ENCODE measurements around the gene ACAD11.
"Not testable (repeated sequence)": the region's sequence is repeated elsewhere in the genome, so short reads cannot be mapped to it uniquely, and the experiment has no call there.

Gene ACAD11

GRCh38 chr3:132596816-132597433, 62.7 kb downstream of the ACAD11 start, which contains the start of gene ACKR4:
TSS of gene ACKR4 (plus strand) at chr3:132597270. CDS start at chr3:132600398, 3,128 bp downstream.
- no peak for FAIRE-seq

GRCh38 chr3:132596326-132596725, 63.3 kb downstream of the ACAD11 start:
- FAIRE-seq: no peak

GRCh38 chr3:132595014-132595413, 64.6 kb downstream of the ACAD11 start:
- FAIRE-seq: no peak

- FAIRE-seq: no peak
Measured at GRCh38 chr3:132594498-132594897, 65.1 kb downstream of the ACAD11 start.

GRCh38 chr3:132593947-132594323, 65.7 kb downstream of the ACAD11 start:
- FAIRE-seq: no peak

- FAIRE-seq: no peak
Measured at GRCh38 chr3:132593241-132593946, 66.2 kb downstream of the ACAD11 start.

- no peak for FAIRE-seq
Measured at GRCh38 chr3:132592216-132592615, 67.4 kb downstream of the ACAD11 start.

GRCh38 chr3:132587401-132587800, 72.2 kb downstream of the ACAD11 start:
- FAIRE-seq: no peak

- no peak for FAIRE-seq
Measured at GRCh38 chr3:132573797-132574211, 85.8 kb downstream of the ACAD11 start.

GRCh38 chr3:132570016-132570415, 89.6 kb downstream of the ACAD11 start:
- no peak for FAIRE-seq

- no peak for FAIRE-seq
Measured at GRCh38 chr3:132569580-132569979, 90.0 kb downstream of the ACAD11 start.

- peak; percentile 21 for FAIRE-seq
Measured at GRCh38 chr3:132569153-132569552, 90.5 kb downstream of the ACAD11 start.

GRCh38 chr3:132568422-132568821, 91.2 kb downstream of the ACAD11 start:
- no peak for FAIRE-seq

GRCh38 chr3:132564070-132564465, 95.5 kb downstream of the ACAD11 start:
- FAIRE-seq: no peak

- FAIRE-seq: no peak
Measured at GRCh38 chr3:132563420-132564069, 96.1 kb downstream of the ACAD11 start.

GRCh38 chr3:132561003-132561402, 98.6 kb downstream of the ACAD11 start:
- no peak for FAIRE-seq

GRCh38 chr3:132556508-132557159, 103.0 kb downstream of the ACAD11 start:
- no peak for FAIRE-seq

GRCh38 chr3:132556036-132556386, 103.6 kb downstream of the ACAD11 start:
- FAIRE-seq: not testable (repeated sequence)

- no peak for FAIRE-seq
Measured at GRCh38 chr3:132555306-132556035, 104.1 kb downstream of the ACAD11 start.

- FAIRE-seq: no peak
Measured at GRCh38 chr3:132554437-132554836, 105.2 kb downstream of the ACAD11 start.

GRCh38 chr3:132553826-132554225, 105.8 kb downstream of the ACAD11 start:
- FAIRE-seq: no peak

GRCh38 chr3:132550579-132551305, 108.9 kb downstream of the ACAD11 start:
- no peak for FAIRE-seq
